Endodermal cell (in vitro differentiated cells): ENCODE measurements around the gene SLMAP. TPM values are rescaled to one million over a fixed set of nuclear protein-coding genes. Genes with fewer than 3 reads are reported as not detected.

ENCODE experiments used
- DNase-seq: peaks from one replicate; pipeline ENCODE4 v3.0.0-alpha.2; 2017
- H3K27ac ChIP-seq: 2 replicates; pipeline ENCODE4 v1.5.1; 2013; ENCODE audit warnings: mild to moderate bottlenecking, low read depth, low read length, moderate library complexity
- H3K27me3 ChIP-seq: 2 replicates; pipeline ENCODE4 v1.6.1; 2013; ENCODE audit warnings: mild to moderate bottlenecking, low read length, moderate library complexity; ENCODE audit not compliant: insufficient read depth, control insufficient read depth, poor library complexity, severe bottlenecking
- H3K36me3 ChIP-seq: 2 replicates; pipeline ENCODE4 v1.7.0; 2013; ENCODE audit warnings: mild to moderate bottlenecking, low read length, moderate library complexity; ENCODE audit not compliant: control insufficient read depth, insufficient read depth
- H3K4me1 ChIP-seq: one replicate; pipeline ENCODE4 v1.7.0; 2013; ENCODE audit warnings: low read length; ENCODE audit not compliant: control insufficient read depth, insufficient read depth
- H3K4me3 ChIP-seq: 2 replicates; pipeline ENCODE4 v1.5.1; 2013; ENCODE audit warnings: mild to moderate bottlenecking, low read length, moderate library complexity
- H3K9ac ChIP-seq: 2 replicates; pipeline ENCODE4 v1.6.1; 2013; ENCODE audit warnings: mild to moderate bottlenecking, low read length, moderate library complexity; ENCODE audit not compliant: poor library complexity, severe bottlenecking; ENCODE audit errors: extremely low read depth
- H3K9me3 ChIP-seq: 2 replicates; pipeline ENCODE4 v1.6.1; 2013; ENCODE audit warnings: mild to moderate bottlenecking, low read length, moderate library complexity; ENCODE audit not compliant: control insufficient read depth
- H3K27ac Mint-ChIP-seq: 2 replicates; pipeline ENCODE4 v1.8.0; 2020; ENCODE audit warnings: mixed read lengths
- H3K27me3 Mint-ChIP-seq: 2 replicates; pipeline ENCODE4 v1.8.0; 2021; ENCODE audit warnings: mild to moderate bottlenecking, mixed read lengths; ENCODE audit not compliant: insufficient read depth
- H3K36me3 Mint-ChIP-seq: 2 replicates; pipeline ENCODE4 v1.8.0; 2020; ENCODE audit warnings: low read depth, mixed read lengths
- H3K4me1 Mint-ChIP-seq: 2 replicates; pipeline ENCODE4 v1.8.0; 2020; ENCODE audit warnings: mixed read lengths
- H3K4me3 Mint-ChIP-seq: 2 replicates; pipeline ENCODE4 v1.8.0; 2020; ENCODE audit warnings: mild to moderate bottlenecking, moderate library complexity, mixed read lengths
- H3K9me3 Mint-ChIP-seq: 2 replicates; pipeline ENCODE4 v1.8.0; 2020; ENCODE audit warnings: mild to moderate bottlenecking, mixed read lengths
- whole genome bisulfite sequencing, 2 experiments: methylation state at CpG; one replicate each; pipeline versions ENCODE4 v1.1.5 to v1.1.7; 2013; ENCODE audit warnings: missing lambda C conversion rate in 2 of 2, mixed read lengths in 1 of 2; ENCODE audit not compliant: insufficient coverage in 1 of 2, insufficient read length in 1 of 2; 5-methylcytosine and 5-hydroxymethylcytosine counted together
- total RNA-seq, 2 donors: library from RNA; stranded (reverse); fragmentation: NEBNext Ultra II Directional in 1 of 2; extraction: Animal tissue kit (Norgen Biotek cat#: 25700) in 1 of 2; gene quantifications; 2 replicates in 1 of 2; 3 replicates in 1 of 2; pipeline ENCODE4 v1.2.1, GENCODE V29; 2021
- TF ChIP-seq, protein P1 (sequence below): fragments of 200-600 bp; sonication (generic); conservative IDR thresholded peaks from 2 replicates; pipeline ENCODE4 v1.5.0; 2021; ENCODE audit warnings: antibody characterized with exemption, mild to moderate bottlenecking

SLMAP gene
- total RNA-seq, 2 donors from 2014 or later, result 64.8 to 65.7 TPM

DNA sequence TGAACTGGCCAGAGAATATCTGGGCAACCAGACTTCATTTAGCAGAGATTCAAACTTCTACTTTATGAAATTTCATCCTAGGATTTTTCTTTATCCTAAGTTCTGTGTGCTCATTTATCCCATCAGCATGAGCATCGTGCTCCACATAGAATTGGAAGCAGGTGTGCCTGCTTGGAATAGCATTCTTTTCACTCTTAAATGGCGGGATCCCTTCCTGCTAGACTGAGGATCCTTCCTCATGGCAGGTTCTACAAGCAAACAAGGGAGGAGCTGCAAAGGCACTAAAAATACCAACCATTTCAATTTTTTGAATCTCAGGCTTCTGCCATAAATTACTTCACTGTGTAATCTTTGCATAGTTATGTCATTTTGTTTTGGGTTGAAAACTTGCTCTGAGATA is 177.5 kb downstream of the SLMAP start:
- Mint-ChIP-seq H3K36me3 (peaks cover 12% of the 10 kb centered on the region), H3K27me3 (no peaks in the 10 kb centered on the region), H3K9me3 (no peaks in the 10 kb centered on the region), H3K27ac (no peak overlapping the region), H3K4me1 (no peaks in the 10 kb centered on the region), H3K4me3 (no peak overlapping the region)
- WGBS, 2 experiments, result 90 to 92% methylated on average over 2 of the region's 2 CpGs
- Histone ChIP-seq H3K36me3 (peaks cover 7% of the 10 kb centered on the region), H3K9ac (no peak overlapping the region), H3K9me3 (no peaks in the 10 kb centered on the region), H3K27ac (no peak overlapping the region), H3K4me3 (no peak overlapping the region), H3K27me3 (no peaks in the 10 kb centered on the region), H3K4me1 (no peaks in the 10 kb centered on the region)
- TF ChIP-seq, protein P1, sequence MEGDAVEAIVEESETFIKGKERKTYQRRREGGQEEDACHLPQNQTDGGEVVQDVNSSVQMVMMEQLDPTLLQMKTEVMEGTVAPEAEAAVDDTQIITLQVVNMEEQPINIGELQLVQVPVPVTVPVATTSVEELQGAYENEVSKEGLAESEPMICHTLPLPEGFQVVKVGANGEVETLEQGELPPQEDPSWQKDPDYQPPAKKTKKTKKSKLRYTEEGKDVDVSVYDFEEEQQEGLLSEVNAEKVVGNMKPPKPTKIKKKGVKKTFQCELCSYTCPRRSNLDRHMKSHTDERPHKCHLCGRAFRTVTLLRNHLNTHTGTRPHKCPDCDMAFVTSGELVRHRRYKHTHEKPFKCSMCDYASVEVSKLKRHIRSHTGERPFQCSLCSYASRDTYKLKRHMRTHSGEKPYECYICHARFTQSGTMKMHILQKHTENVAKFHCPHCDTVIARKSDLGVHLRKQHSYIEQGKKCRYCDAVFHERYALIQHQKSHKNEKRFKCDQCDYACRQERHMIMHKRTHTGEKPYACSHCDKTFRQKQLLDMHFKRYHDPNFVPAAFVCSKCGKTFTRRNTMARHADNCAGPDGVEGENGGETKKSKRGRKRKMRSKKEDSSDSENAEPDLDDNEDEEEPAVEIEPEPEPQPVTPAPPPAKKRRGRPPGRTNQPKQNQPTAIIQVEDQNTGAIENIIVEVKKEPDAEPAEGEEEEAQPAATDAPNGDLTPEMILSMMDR, result no peak
- no peak for DNase-seq

DNA sequence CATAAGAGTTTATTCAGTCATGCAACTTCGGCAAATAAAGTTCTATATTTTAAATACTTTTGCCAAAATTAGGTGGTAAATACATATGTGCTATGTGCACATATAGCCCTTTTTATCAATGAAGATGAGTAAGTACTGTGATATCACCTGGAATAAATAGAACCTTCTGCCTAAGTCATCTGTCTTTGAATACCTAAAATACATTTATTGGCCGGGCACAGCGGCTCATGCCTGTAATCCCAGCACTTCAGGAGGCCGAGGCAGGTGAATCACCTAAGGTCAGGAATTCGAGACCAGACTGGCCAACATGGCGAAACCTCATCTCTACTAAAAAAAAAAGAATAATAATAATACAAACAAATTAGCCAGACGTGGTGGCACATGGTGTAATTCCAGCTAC is 178.3 kb downstream of the SLMAP start:
- Mint-ChIP-seq H3K9me3 (no peaks in the 10 kb centered on the region), H3K36me3 (peaks cover 12% of the 10 kb centered on the region), H3K27ac (no peak overlapping the region), H3K27me3 (no peaks in the 10 kb centered on the region), H3K4me1 (no peaks in the 10 kb centered on the region), H3K4me3 (no peak overlapping the region)
- H3K4me3 ChIP-seq, result no peak overlapping the region
- H3K27me3 ChIP-seq, result no peaks in the 10 kb centered on the region
- no peaks in the 10 kb centered on the region for H3K4me1 ChIP-seq
- no peak overlapping the region for H3K27ac ChIP-seq
- TF ChIP-seq, protein P1, result no peak
- H3K9me3 ChIP-seq, result no peaks in the 10 kb centered on the region
- peaks cover 2% of the 10 kb centered on the region for H3K36me3 ChIP-seq
- no peak for DNase-seq
- H3K9ac ChIP-seq, result no peak overlapping the region
- WGBS, 2 experiments, result 87 to 90% methylated on average over 4 to 7 of the region's 7 CpGs

DNA sequence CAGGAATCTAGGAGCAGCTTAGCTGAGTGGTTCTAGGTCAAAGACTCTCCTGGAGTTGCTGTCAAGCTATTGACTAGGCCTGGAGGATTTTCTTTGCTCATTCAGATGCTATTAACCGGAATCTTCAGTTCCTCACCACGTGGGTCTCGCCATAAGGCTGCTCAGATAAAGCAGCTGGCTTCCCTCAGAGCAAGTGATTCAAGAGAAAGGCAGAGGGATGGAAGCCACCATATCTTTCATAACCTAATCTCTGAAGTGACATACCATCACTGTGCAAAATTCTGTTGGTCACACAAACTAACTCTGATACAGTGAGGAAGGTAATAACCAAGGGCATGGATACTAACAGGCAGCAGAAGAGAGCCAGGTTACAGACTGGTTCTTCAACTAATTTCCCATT is 179.4 kb downstream of the SLMAP start:
- Mint-ChIP-seq H3K4me1 (peaks cover 5% of the 10 kb centered on the region), H3K36me3 (peaks cover 14% of the 10 kb centered on the region), H3K9me3 (peaks cover 3% of the 10 kb centered on the region), H3K4me3 (no peak overlapping the region), H3K27me3 (no peaks in the 10 kb centered on the region), H3K27ac (no peak overlapping the region)
- no peaks in the 10 kb centered on the region for H3K9me3 ChIP-seq
- no peak overlapping the region for H3K9ac ChIP-seq
- no peaks in the 10 kb centered on the region for H3K4me1 ChIP-seq
- 96 to 100% methylated on average over 2 to 3 of the region's 3 CpGs for WGBS, 2 experiments
- TF ChIP-seq, protein P1, result no peak
- no peak for DNase-seq
- H3K27me3 ChIP-seq, result no peaks in the 10 kb centered on the region
- H3K27ac ChIP-seq, result no peak overlapping the region
- no peak overlapping the region for H3K4me3 ChIP-seq
- no peaks in the 10 kb centered on the region for H3K36me3 ChIP-seq
